Gastroesophageal sphincter (tissue), 4 donors: ENCODE results near the gene VCX3A. TPM values are rescaled to one million over a fixed set of nuclear protein-coding genes. Genes with fewer than 3 reads are reported as not detected.
"Not testable (repeated sequence)": the region's sequence is repeated elsewhere in the genome, so short reads cannot be mapped to it uniquely, and the experiment has no call there.

ENCODE experiments used
- ATAC-seq: fragments of 150-250 bp; one replicate; pipeline ENCODE4 v1.9.1; 2016; ENCODE audit warnings: mild to moderate bottlenecking, moderate library complexity
- H3K27ac ChIP-seq, 4 donors: fragments of 200-600 bp; sonication (generic) in 3 of 4; 1 replicate in 3 of 4; 2 replicates in 1 of 4; pipeline ENCODE4 v1.5.1; 2016 to 2019
- H3K27me3 ChIP-seq: fragments of 200-600 bp; sonication (generic); one replicate; pipeline ENCODE4 v1.5.1; 2019
- H3K36me3 ChIP-seq, 2 donors: fragments of 200-600 bp; sonication (generic); one replicate each; pipeline ENCODE4 v1.5.1; 2019; ENCODE audit warnings: control low read depth in 1 of 2
- H3K4me1 ChIP-seq, 3 donors: fragments of 200-600 bp; sonication (generic); 1 replicate in 2 of 3; 2 replicates in 1 of 3; pipeline ENCODE4 v1.5.1; 2016 to 2019; ENCODE audit warnings: control low read depth in 2 of 3
- H3K4me3 ChIP-seq, 2 donors: fragments of 200-600 bp; sonication (generic); one replicate each; pipeline ENCODE4 v1.5.1; 2019; ENCODE audit warnings: mild to moderate bottlenecking in 1 of 2, moderate library complexity in 1 of 2
- H3K9me3 ChIP-seq, 3 donors: fragments of 200-600 bp; sonication (generic); one replicate each; pipeline ENCODE4 v1.5.1; 2017 to 2019; ENCODE audit warnings: control low read depth in 2 of 3
- CTCF ChIP-seq, 4 experiments: fragments of 200-600 bp in 2 of 4; fragments of 450-650 bp in 2 of 4; sonication (generic) in 1 of 4; IDR thresholded peaks; one replicate each; pipeline ENCODE4 v1.5.1; 2017 to 2019; ENCODE audit warnings: antibody characterized with exemption in 4 of 4, mild to moderate bottlenecking in 2 of 4, moderate library complexity in 2 of 4
- EP300 ChIP-seq: sonication (generic); formaldehyde crosslinking; IDR thresholded peaks from one replicate; pipeline ENCODE4 v1.6.1; 2017; ENCODE audit warnings: antibody characterized with exemption, mild to moderate bottlenecking
- POLR2A ChIP-seq, 2 donors: fragments of 450-650 bp; IDR thresholded peaks; one replicate each; pipeline ENCODE4 v1.6.1; 2017; ENCODE audit warnings: antibody characterized with exemption in 2 of 2, mild to moderate bottlenecking in 2 of 2, moderate library complexity in 1 of 2
- POLR2AphosphoS5 ChIP-seq: sonication (generic); formaldehyde crosslinking; IDR thresholded peaks from one replicate; pipeline ENCODE4 v1.6.1; 2017; ENCODE audit warnings: antibody characterized with exemption
- WGBS, 2 donors: methylation state at CpG; one replicate each; pipeline ENCODE4 v1.1.5; 2018; ENCODE audit warnings: low coverage in 1 of 2; 5-methylcytosine and 5-hydroxymethylcytosine counted together
- total RNA-seq, 4 donors: library from RNA; depleted of rRNA; stranded (reverse); fragments of >200 nt; gene quantifications; one replicate each; pipeline ENCODE4 v1.1.0, GENCODE V29; 2016

The VCX3A gene
- total RNA-seq: not detected

- not testable (repeated sequence) for H3K9me3 ChIP-seq, H3K4me3 ChIP-seq, ATAC-seq, H3K36me3 ChIP-seq, H3K4me1 ChIP-seq, H3K27me3 ChIP-seq, H3K27ac ChIP-seq
- WGBS, 2 donors: 29 to 60% methylated on average over 1 of the region's 1 CpG
These were observed at the start of gene VCX3A for GRCh38 chrX:6535018-6535417. VCX3A (minus strand) TSS chrX:6535118; CDS start chrX:6534497, 621 bp downstream.

- H3K4me3 ChIP-seq: no peak overlapping the region
- no peak for ATAC-seq
- 68 to 83% methylated on average over 3 to 4 of the region's 5 CpGs for WGBS, 2 donors
- H3K36me3 ChIP-seq: no peaks in the 10 kb centered on the region
- TF ChIP-seq CTCF (IDR thresholded peaks at IDR 0.05) (no peak), EP300 (no peak), POLR2AphosphoS5 (no peak), POLR2A (IDR thresholded peaks at IDR 0.05) (no peak)
- no peaks in the 10 kb centered on the region for H3K27me3 ChIP-seq
- no peak overlapping the region for H3K27ac ChIP-seq
- no peaks in the 10 kb centered on the region for H3K4me1 ChIP-seq
- no peaks in the 10 kb centered on the region for H3K9me3 ChIP-seq
These were observed 39.8 kb upstream of the VCX3A start for GRCh38 chrX:6574762-6575161.

GRCh38 chrX:6568031-6568430 is 33.1 kb upstream of the VCX3A start:
- 50% methylated on average over 1 of the region's 3 CpGs; no CpG with 5 or more reads in 1 of the 2 donors for WGBS, 2 donors
- no peaks in the 10 kb centered on the region for H3K9me3 ChIP-seq
- H3K36me3 ChIP-seq: no peaks in the 10 kb centered on the region
- H3K27me3 ChIP-seq: no peaks in the 10 kb centered on the region
- H3K4me1 ChIP-seq: no peaks in the 10 kb centered on the region
- TF ChIP-seq CTCF (IDR thresholded peaks at IDR 0.05) (no peak), POLR2A (IDR thresholded peaks at IDR 0.05) (no peak), POLR2AphosphoS5 (no peak), EP300 (no peak)
- H3K27ac ChIP-seq: no peak overlapping the region
- no peak overlapping the region for H3K4me3 ChIP-seq
- no peak for ATAC-seq

- no peak overlapping the region for H3K27ac ChIP-seq
- no peak overlapping the region for H3K4me3 ChIP-seq
- TF ChIP-seq EP300: no peak
- no peak for TF ChIP-seq POLR2AphosphoS5
- TF ChIP-seq POLR2A (IDR thresholded peaks at IDR 0.05): no peak
- TF ChIP-seq CTCF (IDR thresholded peaks at IDR 0.05): no peak
- no peaks in the 10 kb centered on the region for H3K4me1 ChIP-seq
- no peaks in the 10 kb centered on the region for H3K9me3 ChIP-seq
- no peaks in the 10 kb centered on the region for H3K36me3 ChIP-seq
- 78 to 88% methylated on average over 4 to 5 of the region's 5 CpGs for WGBS, 2 donors
- H3K27me3 ChIP-seq: no peaks in the 10 kb centered on the region
- ATAC-seq: no peak
These were observed 24.1 kb upstream of the VCX3A start for GRCh38 chrX:6558979-6559378.

GRCh38 chrX:6557690-6558089 is 22.8 kb upstream of the VCX3A start:
- H3K9me3 ChIP-seq: no peaks in the 10 kb centered on the region
- WGBS, 2 donors: 87 to 93% methylated on average over 3 of the region's 3 CpGs
- no peaks in the 10 kb centered on the region for H3K36me3 ChIP-seq
- no peak for ATAC-seq
- no peaks in the 10 kb centered on the region for H3K27me3 ChIP-seq
- H3K27ac ChIP-seq: no peak overlapping the region
- no peaks in the 10 kb centered on the region for H3K4me1 ChIP-seq
- TF ChIP-seq EP300 (no peak), POLR2A (IDR thresholded peaks at IDR 0.05) (no peak), CTCF (IDR thresholded peaks at IDR 0.05) (no peak), POLR2AphosphoS5 (no peak)
- no peak overlapping the region for H3K4me3 ChIP-seq
